KMS-11 (cell line): ENCODE results near the gene FNBP1.
"Not testable (repeated sequence)": the region's sequence is repeated elsewhere in the genome, so short reads cannot be mapped to it uniquely, and the experiment has no call there.

Experiments used
- H2AFZ ChIP-seq: fragments of 200-600 bp; sonication (generic); 2 replicates; pipeline ENCODE4 v1.6.1; 2016; ENCODE audit warnings: antibody characterized with exemption, mixed run types, low read depth
- H3K27ac ChIP-seq: fragments of 200-600 bp; sonication (generic); 2 replicates; pipeline ENCODE4 v1.6.1; 2016; ENCODE audit warnings: mild to moderate bottlenecking, mixed run types
- H3K27me3 ChIP-seq: fragments of 200-600 bp; sonication (generic); 2 replicates; pipeline ENCODE4 v1.6.1; 2017; ENCODE audit warnings: mild to moderate bottlenecking, low read depth, mixed run types, moderate library complexity; ENCODE audit not compliant: insufficient read depth
- H3K36me3 ChIP-seq: fragments of 200-600 bp; sonication (generic); 2 replicates; pipeline ENCODE4 v1.6.1; 2017; ENCODE audit warnings: mild to moderate bottlenecking, mixed run types; ENCODE audit not compliant: insufficient read depth
- H3K4me1 ChIP-seq: fragments of 200-600 bp; sonication (generic); 2 replicates; pipeline ENCODE4 v1.6.1; 2016; ENCODE audit warnings: mild to moderate bottlenecking, low read depth, mixed run types; ENCODE audit not compliant: poor library complexity, severe bottlenecking
- H3K4me2 ChIP-seq: fragments of 200-600 bp; sonication (generic); 2 replicates; pipeline ENCODE4 v1.7.0; 2016; ENCODE audit warnings: mild to moderate bottlenecking, mixed run types
- H3K4me3 ChIP-seq: fragments of 200-600 bp; sonication (generic); IDR thresholded peaks from 2 replicates; pipeline ENCODE4 v1.6.1; 2017; ENCODE audit warnings: low read depth, low read length, mixed read lengths; ENCODE audit not compliant: insufficient read depth
- H3K79me2 ChIP-seq: fragments of 200-600 bp; sonication (generic); 2 replicates; pipeline ENCODE4 v1.6.1; 2016; ENCODE audit warnings: low read depth, mixed run types; ENCODE audit not compliant: insufficient read depth
- H3K9ac ChIP-seq: fragments of 200-600 bp; sonication (generic); 2 replicates; pipeline ENCODE4 v1.6.1; 2016; ENCODE audit warnings: mild to moderate bottlenecking, mixed run types
- H4K20me1 ChIP-seq: fragments of 200-600 bp; sonication (generic); 2 replicates; pipeline ENCODE4 v1.6.1; 2016; ENCODE audit warnings: mild to moderate bottlenecking, mixed run types; ENCODE audit not compliant: insufficient read depth
- TF ChIP-seq, protein P1 (sequence below): fragments of 200-600 bp; sonication (generic); conservative IDR thresholded peaks from 2 replicates; pipeline ENCODE4 v1.6.1; 2017; ENCODE audit warnings: low read depth, mild to moderate bottlenecking, antibody characterized with exemption, low read length, moderate library complexity, mixed read lengths

Gene FNBP1

GRCh38 chr9:129996161-129996830, 46.7 kb downstream of the FNBP1 start:
- no peaks in the 10 kb centered on the region for H3K27me3 ChIP-seq
- no peak overlapping the region for H3K27ac ChIP-seq
- no peak overlapping the region for H3K4me3 ChIP-seq
- no peak overlapping the region for H3K4me2 ChIP-seq
- H3K79me2 ChIP-seq = peaks cover 28% of the 10 kb centered on the region
- TF ChIP-seq, protein P1, sequence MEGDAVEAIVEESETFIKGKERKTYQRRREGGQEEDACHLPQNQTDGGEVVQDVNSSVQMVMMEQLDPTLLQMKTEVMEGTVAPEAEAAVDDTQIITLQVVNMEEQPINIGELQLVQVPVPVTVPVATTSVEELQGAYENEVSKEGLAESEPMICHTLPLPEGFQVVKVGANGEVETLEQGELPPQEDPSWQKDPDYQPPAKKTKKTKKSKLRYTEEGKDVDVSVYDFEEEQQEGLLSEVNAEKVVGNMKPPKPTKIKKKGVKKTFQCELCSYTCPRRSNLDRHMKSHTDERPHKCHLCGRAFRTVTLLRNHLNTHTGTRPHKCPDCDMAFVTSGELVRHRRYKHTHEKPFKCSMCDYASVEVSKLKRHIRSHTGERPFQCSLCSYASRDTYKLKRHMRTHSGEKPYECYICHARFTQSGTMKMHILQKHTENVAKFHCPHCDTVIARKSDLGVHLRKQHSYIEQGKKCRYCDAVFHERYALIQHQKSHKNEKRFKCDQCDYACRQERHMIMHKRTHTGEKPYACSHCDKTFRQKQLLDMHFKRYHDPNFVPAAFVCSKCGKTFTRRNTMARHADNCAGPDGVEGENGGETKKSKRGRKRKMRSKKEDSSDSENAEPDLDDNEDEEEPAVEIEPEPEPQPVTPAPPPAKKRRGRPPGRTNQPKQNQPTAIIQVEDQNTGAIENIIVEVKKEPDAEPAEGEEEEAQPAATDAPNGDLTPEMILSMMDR = no peak
- H3K36me3 ChIP-seq = no peaks in the 10 kb centered on the region
- no peaks in the 10 kb centered on the region for H4K20me1 ChIP-seq
- no peak overlapping the region for H3K9ac ChIP-seq
- peaks cover 10% of the 10 kb centered on the region for H3K4me1 ChIP-seq
- no peak overlapping the region for H2AFZ ChIP-seq

DNA sequence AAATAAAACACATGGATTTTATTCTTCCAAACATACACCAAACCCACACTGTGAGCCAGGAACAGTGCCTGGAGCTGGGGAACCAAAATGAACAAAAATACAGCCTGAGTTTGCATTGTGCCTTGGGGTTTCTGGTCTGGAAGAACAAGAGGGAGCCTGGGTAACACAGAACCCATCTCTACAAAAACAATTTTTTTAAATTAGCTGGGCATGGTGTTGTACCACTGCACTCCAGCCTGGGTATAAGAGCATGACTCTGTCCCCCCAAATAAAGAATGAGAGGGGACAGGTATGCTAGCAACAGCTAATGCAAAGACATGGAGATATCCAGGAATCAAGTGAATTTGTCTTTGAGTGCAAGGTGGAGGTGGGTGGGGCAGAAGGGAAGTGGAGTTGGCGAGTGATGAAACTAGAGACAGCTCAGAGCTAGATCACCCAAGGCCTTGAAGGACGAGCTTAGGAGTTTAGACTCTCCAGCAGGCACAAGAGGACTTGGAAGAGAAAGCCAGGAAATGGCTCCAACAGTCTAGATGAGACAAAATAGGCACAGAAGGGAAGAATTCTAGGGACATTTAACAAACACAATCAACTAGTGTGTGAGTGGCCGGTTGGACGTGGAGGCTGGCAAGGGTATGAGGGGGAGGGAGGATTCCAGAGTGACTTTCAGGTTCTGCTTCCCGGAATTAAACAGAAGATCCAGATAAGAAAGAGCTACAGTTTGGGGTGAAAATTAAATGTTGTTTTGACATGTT, 47.4 kb downstream of the FNBP1 start:
- TF ChIP-seq, protein P1 = no peak
- H3K4me3 ChIP-seq = no peak overlapping the region
- no peak overlapping the region for H3K9ac ChIP-seq
- no peak overlapping the region for H2AFZ ChIP-seq
- no peaks in the 10 kb centered on the region for H3K27me3 ChIP-seq
- H4K20me1 ChIP-seq = no peaks in the 10 kb centered on the region
- H3K27ac ChIP-seq = no peak overlapping the region
- H3K36me3 ChIP-seq = no peaks in the 10 kb centered on the region
- H3K4me2 ChIP-seq = no peak overlapping the region
- H3K79me2 ChIP-seq = peaks cover 28% of the 10 kb centered on the region
- H3K4me1 ChIP-seq = peaks cover 14% of the 10 kb centered on the region

DNA sequence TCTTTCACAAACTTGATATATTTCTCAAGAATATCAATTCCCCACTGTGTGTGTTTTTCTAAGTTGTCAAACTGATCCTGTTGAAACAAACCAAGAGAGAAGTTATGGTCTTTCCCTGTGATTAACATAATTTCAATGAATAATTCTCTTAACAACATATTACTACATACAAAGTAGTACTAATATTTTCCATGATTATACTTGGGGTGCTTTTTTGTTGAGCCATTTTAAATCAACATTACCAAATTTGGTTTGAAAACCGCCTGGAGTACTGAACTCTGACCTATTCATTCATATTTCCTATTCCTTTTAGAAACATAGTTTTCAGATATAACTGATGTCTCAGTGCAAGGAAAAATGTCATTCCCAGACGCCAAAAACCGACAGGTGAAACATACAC, 48.1 kb downstream of the FNBP1 start:
- Histone ChIP-seq H4K20me1 (no peaks in the 10 kb centered on the region), H3K4me1 (peaks cover 17% of the 10 kb centered on the region), H3K36me3 (no peaks in the 10 kb centered on the region), H3K79me2 (peaks cover 28% of the 10 kb centered on the region), H2AFZ (no peak overlapping the region), H3K4me3 (no peak overlapping the region), H3K4me2 (no peak overlapping the region), H3K9ac (no peak overlapping the region), H3K27me3 (no peaks in the 10 kb centered on the region), H3K27ac (no peak overlapping the region)
- TF ChIP-seq, protein P1 = no peak

- peaks cover 18% of the 10 kb centered on the region for H3K79me2 ChIP-seq
- H3K27ac ChIP-seq, H3K27me3 ChIP-seq, H3K9ac ChIP-seq, H2AFZ ChIP-seq, H3K4me3 ChIP-seq, H3K4me2 ChIP-seq, H4K20me1 ChIP-seq, H3K36me3 ChIP-seq: not testable (repeated sequence)
- H3K4me1 ChIP-seq = peaks cover 23% of the 10 kb centered on the region
Observed at GRCh38 chr9:129991139-129991538, 51.9 kb downstream of the FNBP1 start.
